HepG2 (cell line): Measurements from ENCODE around the gene KCNJ4.

ENCODE experiments used
- ATF2 ChIP-seq: sonication (generic); formaldehyde crosslinking; IDR thresholded peaks from 2 replicates; pipeline ENCODE4 v1.4.0; 2020; ENCODE audit warnings: missing genetic modification reagents
- CTCF ChIP-seq: sonication (generic); formaldehyde crosslinking; IDR thresholded peaks from 2 replicates; pipeline ENCODE4 v1.5.0; 2020; ENCODE audit warnings: mild to moderate bottlenecking, missing genetic modification reagents, moderate library complexity
- EED ChIP-seq: sonication (generic); formaldehyde crosslinking; IDR thresholded peaks from 2 replicates; pipeline ENCODE4 v1.5.0; 2020; ENCODE audit warnings: mild to moderate bottlenecking, missing genetic modification reagents
- MED1 ChIP-seq: sonication (generic); formaldehyde crosslinking; IDR thresholded peaks from 2 replicates; pipeline ENCODE4 v1.4.0; 2020; ENCODE audit warnings: missing genetic modification reagents
- POGK ChIP-seq: sonication (generic); formaldehyde crosslinking; conservative IDR thresholded peaks from 2 replicates; pipeline ENCODE4 v1.8.0; 2022; ENCODE audit warnings: mild to moderate bottlenecking, moderate library complexity, missing genetic modification reagents
- POLR2AphosphoS5 ChIP-seq: IDR thresholded peaks from 2 replicates; pipeline ENCODE4 v1.6.1; 2012; ENCODE audit warnings: low read depth, low read length
- POLR2G ChIP-seq: fragments of 200-400 bp; formaldehyde crosslinking; IDR thresholded peaks from 2 replicates; pipeline ENCODE4 v1.6.1; 2018; ENCODE audit warnings: mild to moderate bottlenecking, low read depth, low read length, moderate library complexity
- SOX5 ChIP-seq: IDR thresholded peaks from 2 replicates; pipeline ENCODE4 v1.6.1; 2016; ENCODE audit warnings: borderline replicate concordance
- TCF7 ChIP-seq: sonication (generic); IDR thresholded peaks from 2 replicates; pipeline ENCODE4 v1.6.1; 2016; ENCODE audit warnings: antibody characterized with exemption, low read depth

- TF ChIP-seq EED (CRISPR knock-in tag) (no peak), ATF2 (CRISPR knock-in tag) (no peak), CTCF (no peak), POLR2G (no peak), POLR2AphosphoS5 (no peak), MED1 (CRISPR knock-in tag) (no peak), TCF7 (no peak), POGK (CRISPR knock-in tag) (no peak), SOX5 (CRISPR knock-in tag) (no peak)
Measured at GRCh38 chr22:38417252-38418060, 37.5 kb downstream of the KCNJ4 start.
